ENCODE results near the gene TMEM123. TPM values are rescaled to one million over a fixed set of nuclear protein-coding genes. Genes with fewer than 3 reads are reported as not detected.

Gene TMEM123
- total and polyA plus RNA-seq, 2 donors from 2014 or later: 57.0 to 143 TPM

- Histone ChIP-seq H3K4me3 (ENCODE audit: low read length in 3 of 3) (no peak overlapping the region), H3K9me3 (ENCODE audit: control insufficient read depth in 2 of 3, insufficient read depth in 1 of 3, low read length in 3 of 3) (no peaks in the 10 kb centered on the region), H3K9ac (ENCODE audit: low read length in 3 of 3) (no peak overlapping the region), H3K27ac (ENCODE audit: low read depth in 2 of 2, low read length in 2 of 2) (no peak overlapping the region), H3K36me3 (ENCODE audit: control insufficient read depth in 2 of 3, insufficient read depth in 3 of 3, low read length in 3 of 3) (peaks cover 0 to 19% (median 12%) of the 10 kb centered on the region in 3 donors), H3K27me3 (ENCODE audit: control insufficient read depth, insufficient read depth, low read length) (no peaks in the 10 kb centered on the region), H3K4me1 (ENCODE audit: control insufficient read depth in 2 of 3, insufficient read depth in 2 of 3, low read depth in 1 of 3, low read length in 3 of 3) (peaks cover 0 to 5% (median 3%) of the 10 kb centered on the region in 3 donors)
- intact Hi-C loops (cut with DNase I): no loop called here
- TF ChIP-seq CTCF (IDR thresholded peaks at IDR 0.05; ENCODE audit: borderline replicate concordance, extremely low read depth, insufficient read depth): no peak
- DNase-seq (no peak), FAIRE-seq (no peak)
Measured at GRCh38 chr11:102389253-102389652, 63.3 kb downstream of the TMEM123 start.

GRCh38 chr11:102387043-102387781 is 65.4 kb downstream of the TMEM123 start:
- TF ChIP-seq CTCF (IDR thresholded peaks at IDR 0.05; ENCODE audit: borderline replicate concordance, extremely low read depth, insufficient read depth): no peak
- DNase-seq: no peak
- H3K27me3 ChIP-seq (ENCODE audit: control insufficient read depth, insufficient read depth, low read length): no peaks in the 10 kb centered on the region
- no peak for FAIRE-seq
- intact Hi-C loops (cut with DNase I): no loop called here
- H3K9me3 ChIP-seq (ENCODE audit: control insufficient read depth in 2 of 3, insufficient read depth in 1 of 3, low read length in 3 of 3): no peaks in the 10 kb centered on the region
- H3K4me3 ChIP-seq (ENCODE audit: low read length in 3 of 3): no peak overlapping the region
- H3K9ac ChIP-seq (ENCODE audit: low read length in 3 of 3): no peak overlapping the region
- peaks cover 0 to 5% (median 3%) of the 10 kb centered on the region in 3 donors for H3K4me1 ChIP-seq (ENCODE audit: control insufficient read depth in 2 of 3, insufficient read depth in 2 of 3, low read depth in 1 of 3, low read length in 3 of 3)
- H3K36me3 ChIP-seq (ENCODE audit: control insufficient read depth in 2 of 3, insufficient read depth in 3 of 3, low read length in 3 of 3): peaks cover 0 to 19% (median 11%) of the 10 kb centered on the region in 3 donors
- no peak overlapping the region for H3K27ac ChIP-seq (ENCODE audit: low read depth in 2 of 2, low read length in 2 of 2)

GRCh38 chr11:102386136-102386734 is 66.3 kb downstream of the TMEM123 start:
- Histone ChIP-seq H3K4me3 (ENCODE audit: low read length in 3 of 3) (no peak overlapping the region), H3K4me1 (ENCODE audit: control insufficient read depth in 2 of 3, insufficient read depth in 2 of 3, low read depth in 1 of 3, low read length in 3 of 3) (peaks cover 0 to 5% (median 3%) of the 10 kb centered on the region in 3 donors), H3K9ac (ENCODE audit: low read length in 3 of 3) (no peak overlapping the region), H3K36me3 (ENCODE audit: control insufficient read depth in 2 of 3, insufficient read depth in 3 of 3, low read length in 3 of 3) (peaks cover 0 to 15% (median 14%) of the 10 kb centered on the region in 3 donors), H3K27me3 (ENCODE audit: control insufficient read depth, insufficient read depth, low read length) (no peaks in the 10 kb centered on the region), H3K9me3 (ENCODE audit: control insufficient read depth in 2 of 3, insufficient read depth in 1 of 3, low read length in 3 of 3) (no peaks in the 10 kb centered on the region), H3K27ac (ENCODE audit: low read depth in 2 of 2, low read length in 2 of 2) (no peak overlapping the region)
- no peak for TF ChIP-seq CTCF (IDR thresholded peaks at IDR 0.05; ENCODE audit: borderline replicate concordance, extremely low read depth, insufficient read depth)
- intact Hi-C loops (cut with DNase I): no loop called here
- DNase-seq (no peak), FAIRE-seq (no peak)
